ENCODE measurements around the gene TMEM203.
"Not testable (repeated sequence)": the region's sequence is repeated elsewhere in the genome, so short reads cannot be mapped to it uniquely, and the experiment has no call there.

The TMEM203 gene

GRCh38 chr9:137205126-137206069 is at the start of gene TMEM203, which contains the start of gene NDOR1:
TMEM203 (minus strand) TSS chr9:137205648; CDS start chr9:137205414, 234 bp downstream.
NDOR1 (plus strand) TSS chr9:137205700; CDS start chr9:137205778, 78 bp downstream.
- DNase-seq (ENCODE audit: low read depth): no peak

GRCh38 chr9:137254624-137255447 is 49.4 kb upstream of the TMEM203 start, which contains the start of gene NELFB:
NELFB (plus strand) TSS chr9:137255327.
- peak; percentile 33 for DNase-seq (ENCODE audit: low read depth)

GRCh38 chr9:137253717-137254623 is 48.5 kb upstream of the TMEM203 start:
- DNase-seq (ENCODE audit: low read depth): no peak

- no peak for DNase-seq (ENCODE audit: low read depth)
These were observed 47.4 kb upstream of the TMEM203 start for GRCh38 chr9:137252555-137253506.

- no peak for DNase-seq (ENCODE audit: low read depth)
These were observed 46.2 kb upstream of the TMEM203 start for GRCh38 chr9:137251490-137252268.

GRCh38 chr9:137251194-137251461 is 45.7 kb upstream of the TMEM203 start, which contains the start of gene STPG3:
STPG3 (plus strand) TSS chr9:137251286; CDS start chr9:137251287, 1 bp downstream.
- no peak for DNase-seq (ENCODE audit: low read depth)

- DNase-seq (ENCODE audit: low read depth): no peak
These were observed 45.1 kb upstream of the TMEM203 start for GRCh38 chr9:137250329-137251193.

GRCh38 chr9:137247916-137248175 is 42.4 kb upstream of the TMEM203 start:
- no peak for DNase-seq (ENCODE audit: low read depth)

GRCh38 chr9:137247135-137247915 is 41.9 kb upstream of the TMEM203 start:
- DNase-seq (ENCODE audit: low read depth): no peak

- no peak for DNase-seq (ENCODE audit: low read depth)
These were observed 40.3 kb upstream of the TMEM203 start for GRCh38 chr9:137245450-137246421.

- DNase-seq (ENCODE audit: low read depth): no peak
These were observed 39.3 kb upstream of the TMEM203 start for GRCh38 chr9:137244486-137245449.

GRCh38 chr9:137243626-137244485 is 38.4 kb upstream of the TMEM203 start:
- DNase-seq (ENCODE audit: low read depth): no peak

- not testable (repeated sequence) for DNase-seq (ENCODE audit: low read depth)
These were observed 37.8 kb upstream of the TMEM203 start for GRCh38 chr9:137243266-137243625.

GRCh38 chr9:137242269-137243203 is 37.1 kb upstream of the TMEM203 start:
- DNase-seq (ENCODE audit: low read depth): no peak

Measured in GM04503 (cell line).